ENCODE data around the gene TAAR9. TPM values are rescaled to one million over a fixed set of nuclear protein-coding genes. Genes with fewer than 3 reads are reported as not detected.
"Not testable (repeated sequence)": the region's sequence is repeated elsewhere in the genome, so short reads cannot be mapped to it uniquely, and the experiment has no call there.

The TAAR9 gene
- total RNA-seq, 1 experiment from 2014 or later, result not detected

GRCh38 chr6:132513831-132514545 lies 24.1 kb upstream of the TAAR9 start:
- no peak for DNase-seq (ENCODE audit: low read depth)

GRCh38 chr6:132515386-132515785 lies 22.7 kb upstream of the TAAR9 start:
- no peak for DNase-seq (ENCODE audit: low read depth)

- DNase-seq (ENCODE audit: low read depth), result no peak
Observed at GRCh38 chr6:132520953-132521352, 17.1 kb upstream of the TAAR9 start.

- DNase-seq (ENCODE audit: low read depth), result no peak
Observed at GRCh38 chr6:132524646-132525045, 13.4 kb upstream of the TAAR9 start.

GRCh38 chr6:132525866-132526265 lies 12.2 kb upstream of the TAAR9 start:
- DNase-seq (ENCODE audit: low read depth), result no peak

- DNase-seq (ENCODE audit: low read depth), result no peak
Observed at GRCh38 chr6:132526461-132526860, 11.6 kb upstream of the TAAR9 start.

GRCh38 chr6:132527791-132528190 lies 10.3 kb upstream of the TAAR9 start:
- peak; percentile 24 for DNase-seq (ENCODE audit: low read depth)

- peak; percentile 63 for DNase-seq (ENCODE audit: low read depth)
Observed at GRCh38 chr6:132530293-132530974, 7.6 kb upstream of the TAAR9 start.

GRCh38 chr6:132534546-132534945 lies 3.5 kb upstream of the TAAR9 start:
- not testable (repeated sequence) for DNase-seq (ENCODE audit: low read depth)

GRCh38 chr6:132537145-132537544 lies 932 bp upstream of the TAAR9 start:
- no peak for DNase-seq (ENCODE audit: low read depth)

GRCh38 chr6:132544826-132545225 lies 6.7 kb downstream of the TAAR9 start:
- no peak for DNase-seq (ENCODE audit: low read depth)

GRCh38 chr6:132548746-132549463 lies 10.8 kb downstream of the TAAR9 start:
- no peak for DNase-seq (ENCODE audit: low read depth)

GRCh38 chr6:132551214-132551613 lies 13.1 kb downstream of the TAAR9 start:
- DNase-seq (ENCODE audit: low read depth), result no peak

- no peak for DNase-seq (ENCODE audit: low read depth)
Observed at GRCh38 chr6:132552372-132552771, 14.3 kb downstream of the TAAR9 start, which contains the start of gene TAAR8. TAAR8 (plus strand) TSS chr6:132552672; CDS start chr6:132552693, 21 bp downstream.

GRCh38 chr6:132560087-132560486 lies 22.0 kb downstream of the TAAR9 start:
- DNase-seq (ENCODE audit: low read depth), result not testable (repeated sequence)

- DNase-seq (ENCODE audit: low read depth), result no peak
Observed at GRCh38 chr6:132566404-132566803, 28.3 kb downstream of the TAAR9 start.

- DNase-seq (ENCODE audit: low read depth), result no peak
Observed at GRCh38 chr6:132567566-132567965, 29.5 kb downstream of the TAAR9 start.

GRCh38 chr6:132568611-132569010 lies 30.5 kb downstream of the TAAR9 start:
- no peak for DNase-seq (ENCODE audit: low read depth)

GRCh38 chr6:132569170-132569569 lies 31.1 kb downstream of the TAAR9 start:
- DNase-seq (ENCODE audit: low read depth), result no peak

GRCh38 chr6:132570221-132570777 lies 32.2 kb downstream of the TAAR9 start, which contains the start of gene TAAR6:
TAAR6 (plus strand) TSS chr6:132570322; CDS start chr6:132570322, 0 bp downstream.
- no peak for DNase-seq (ENCODE audit: low read depth)

- no peak for DNase-seq (ENCODE audit: low read depth)
Observed at GRCh38 chr6:132571774-132572173, 33.7 kb downstream of the TAAR9 start.

- no peak for DNase-seq (ENCODE audit: low read depth)
Observed at GRCh38 chr6:132584698-132585097, 46.6 kb downstream of the TAAR9 start.

All from Daoy (cell line).